Gastroesophageal sphincter (tissue), 3 donors: ENCODE data around the gene GNAQ.

Experiments
- POLR2AphosphoS5 ChIP-seq: sonication (generic); formaldehyde crosslinking; IDR thresholded peaks from one replicate; pipeline ENCODE4 v1.6.1; 2017; ENCODE audit warnings: antibody characterized with exemption
- TF ChIP-seq, protein P1 (sequence below), 4 experiments: fragments of 200-600 bp in 2 of 4; fragments of 450-650 bp in 2 of 4; sonication (generic) in 1 of 4; IDR thresholded peaks; one replicate each; pipeline ENCODE4 v1.5.1; 2017 to 2019; ENCODE audit warnings: antibody characterized with exemption in 4 of 4, mild to moderate bottlenecking in 2 of 4, moderate library complexity in 2 of 4

DNA sequence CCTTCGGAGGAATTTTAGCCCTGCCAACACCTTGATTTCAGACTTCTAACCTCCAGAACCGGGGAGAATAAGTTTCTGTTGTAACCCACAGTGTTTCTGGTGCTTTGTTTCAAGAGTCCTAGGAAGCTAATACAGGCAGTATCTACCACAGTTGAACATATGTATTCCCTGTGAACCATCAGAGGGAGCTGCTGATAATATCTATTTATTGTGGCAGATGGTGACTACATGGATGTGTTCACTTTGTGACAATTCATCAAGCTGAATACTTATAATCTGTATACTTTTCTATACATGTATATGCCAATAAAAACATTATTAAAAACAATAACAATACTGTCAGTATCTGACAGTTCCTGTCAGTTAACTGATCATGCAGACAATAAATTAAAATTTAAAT is 246.3 kb downstream of the GNAQ start:
- TF ChIP-seq POLR2AphosphoS5 = no peak
- TF ChIP-seq, protein P1, sequence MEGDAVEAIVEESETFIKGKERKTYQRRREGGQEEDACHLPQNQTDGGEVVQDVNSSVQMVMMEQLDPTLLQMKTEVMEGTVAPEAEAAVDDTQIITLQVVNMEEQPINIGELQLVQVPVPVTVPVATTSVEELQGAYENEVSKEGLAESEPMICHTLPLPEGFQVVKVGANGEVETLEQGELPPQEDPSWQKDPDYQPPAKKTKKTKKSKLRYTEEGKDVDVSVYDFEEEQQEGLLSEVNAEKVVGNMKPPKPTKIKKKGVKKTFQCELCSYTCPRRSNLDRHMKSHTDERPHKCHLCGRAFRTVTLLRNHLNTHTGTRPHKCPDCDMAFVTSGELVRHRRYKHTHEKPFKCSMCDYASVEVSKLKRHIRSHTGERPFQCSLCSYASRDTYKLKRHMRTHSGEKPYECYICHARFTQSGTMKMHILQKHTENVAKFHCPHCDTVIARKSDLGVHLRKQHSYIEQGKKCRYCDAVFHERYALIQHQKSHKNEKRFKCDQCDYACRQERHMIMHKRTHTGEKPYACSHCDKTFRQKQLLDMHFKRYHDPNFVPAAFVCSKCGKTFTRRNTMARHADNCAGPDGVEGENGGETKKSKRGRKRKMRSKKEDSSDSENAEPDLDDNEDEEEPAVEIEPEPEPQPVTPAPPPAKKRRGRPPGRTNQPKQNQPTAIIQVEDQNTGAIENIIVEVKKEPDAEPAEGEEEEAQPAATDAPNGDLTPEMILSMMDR (IDR thresholded peaks at IDR 0.05) = no peak
